ENCODE measurements around the gene DENND2D.

DNA sequence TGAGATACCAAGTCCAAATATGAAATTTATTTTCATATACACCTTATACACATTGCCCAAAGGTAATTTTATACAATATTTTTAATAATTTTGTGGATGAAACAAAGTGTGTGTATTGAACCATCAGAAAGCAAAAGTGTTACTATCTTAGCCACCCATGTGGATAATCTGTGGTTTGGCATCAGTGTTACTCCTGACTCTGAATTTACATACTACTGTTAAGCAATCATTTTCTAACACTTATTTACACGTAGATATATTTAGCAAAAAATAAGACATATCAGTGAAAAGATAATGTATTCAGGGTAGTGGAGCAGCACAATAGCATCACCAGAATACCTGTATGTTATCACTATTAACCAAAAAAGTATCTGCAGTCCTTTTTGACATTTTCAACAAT, 23.8 kb downstream of the DENND2D start:
- TF ChIP-seq EZH2 (IDR thresholded peaks at IDR 0.05; ENCODE audit: borderline replicate concordance, insufficient read depth, low read depth, low read length, poor library complexity, severe bottlenecking), result no peak
- TF ChIP-seq, protein P1, sequence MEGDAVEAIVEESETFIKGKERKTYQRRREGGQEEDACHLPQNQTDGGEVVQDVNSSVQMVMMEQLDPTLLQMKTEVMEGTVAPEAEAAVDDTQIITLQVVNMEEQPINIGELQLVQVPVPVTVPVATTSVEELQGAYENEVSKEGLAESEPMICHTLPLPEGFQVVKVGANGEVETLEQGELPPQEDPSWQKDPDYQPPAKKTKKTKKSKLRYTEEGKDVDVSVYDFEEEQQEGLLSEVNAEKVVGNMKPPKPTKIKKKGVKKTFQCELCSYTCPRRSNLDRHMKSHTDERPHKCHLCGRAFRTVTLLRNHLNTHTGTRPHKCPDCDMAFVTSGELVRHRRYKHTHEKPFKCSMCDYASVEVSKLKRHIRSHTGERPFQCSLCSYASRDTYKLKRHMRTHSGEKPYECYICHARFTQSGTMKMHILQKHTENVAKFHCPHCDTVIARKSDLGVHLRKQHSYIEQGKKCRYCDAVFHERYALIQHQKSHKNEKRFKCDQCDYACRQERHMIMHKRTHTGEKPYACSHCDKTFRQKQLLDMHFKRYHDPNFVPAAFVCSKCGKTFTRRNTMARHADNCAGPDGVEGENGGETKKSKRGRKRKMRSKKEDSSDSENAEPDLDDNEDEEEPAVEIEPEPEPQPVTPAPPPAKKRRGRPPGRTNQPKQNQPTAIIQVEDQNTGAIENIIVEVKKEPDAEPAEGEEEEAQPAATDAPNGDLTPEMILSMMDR (IDR thresholded peaks at IDR 0.05), result no peak

Measured in B cell (primary cell).